NCI-H2107 treated with DMSO at 0.1 percent for 48 hours (cell line): ENCODE measurements around the gene TNMD.
"Not testable (repeated sequence)": the region's sequence is repeated elsewhere in the genome, so short reads cannot be mapped to it uniquely, and the experiment has no call there.

Source experiments
- DNase-seq: peaks from one replicate; lab custom pipeline; 2025; ENCODE audit not compliant: unreplicated experiment; lab: John Stamatoyannopoulos, UW

Gene TNMD

DNA sequence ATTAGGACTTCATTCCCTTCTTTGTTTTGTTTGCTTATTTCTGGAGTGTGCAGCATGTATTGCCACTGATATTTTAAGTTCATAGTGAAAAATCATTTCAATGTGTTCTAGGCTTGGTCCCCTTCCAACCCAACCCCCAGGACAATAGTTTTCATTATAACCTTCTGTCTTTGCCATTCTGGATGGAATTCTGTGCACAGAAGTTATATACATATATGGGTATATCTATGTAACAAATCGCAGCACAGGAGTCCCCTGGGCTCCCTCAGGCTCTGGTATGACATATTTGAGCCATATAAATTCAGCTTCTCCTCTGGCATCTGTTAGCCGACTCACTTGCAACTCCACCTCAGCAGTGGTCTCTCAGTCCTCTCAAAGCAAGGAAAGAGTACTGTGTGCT, at the start of gene TNMD:
TSS of gene TNMD (plus strand) at position 326 of the 400 bp plus-strand sequence. CDS start 83 bp downstream, outside the sequence.
- DNase-seq, result no peak

DNA sequence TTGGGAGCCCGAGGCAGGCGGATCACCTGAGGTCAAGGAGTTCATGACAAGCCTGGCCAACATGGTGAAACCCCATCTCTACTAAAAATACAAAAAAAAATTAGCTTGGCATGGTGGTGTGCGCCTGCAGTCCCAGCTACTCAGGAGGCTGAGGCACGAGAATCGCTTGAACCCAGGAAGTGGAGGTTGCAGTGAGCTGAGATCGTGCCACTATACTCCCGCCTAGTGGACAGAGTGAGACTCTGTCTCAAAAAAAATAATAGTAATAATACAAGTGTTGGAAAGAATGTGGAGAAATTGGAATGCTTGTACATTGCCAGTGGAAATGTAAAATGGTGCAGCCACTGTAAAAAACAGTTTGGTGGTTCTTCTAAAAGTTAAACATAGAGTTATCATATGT, 19.2 kb upstream of the TNMD start:
- not testable (repeated sequence) for DNase-seq

DNA sequence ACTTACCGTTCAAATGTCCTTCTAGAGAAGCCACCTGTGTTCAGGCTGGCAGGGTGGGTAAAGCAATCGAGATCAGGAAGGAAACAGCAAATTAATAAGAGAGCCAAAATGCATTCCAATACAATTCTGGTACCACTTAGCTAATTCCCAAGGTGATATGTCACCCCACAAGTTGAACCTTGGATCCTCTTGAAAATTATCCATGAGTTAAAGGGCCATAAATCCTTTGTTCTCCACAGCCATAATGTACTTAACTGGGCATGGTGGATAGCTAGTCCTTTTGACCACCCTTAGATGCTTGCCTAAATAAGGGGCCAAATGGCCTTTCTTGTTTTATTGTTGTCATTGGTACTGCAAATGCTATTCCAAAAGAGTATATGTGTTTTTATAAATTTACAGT, 2.0 kb downstream of the TNMD start:
- no peak for DNase-seq

DNA sequence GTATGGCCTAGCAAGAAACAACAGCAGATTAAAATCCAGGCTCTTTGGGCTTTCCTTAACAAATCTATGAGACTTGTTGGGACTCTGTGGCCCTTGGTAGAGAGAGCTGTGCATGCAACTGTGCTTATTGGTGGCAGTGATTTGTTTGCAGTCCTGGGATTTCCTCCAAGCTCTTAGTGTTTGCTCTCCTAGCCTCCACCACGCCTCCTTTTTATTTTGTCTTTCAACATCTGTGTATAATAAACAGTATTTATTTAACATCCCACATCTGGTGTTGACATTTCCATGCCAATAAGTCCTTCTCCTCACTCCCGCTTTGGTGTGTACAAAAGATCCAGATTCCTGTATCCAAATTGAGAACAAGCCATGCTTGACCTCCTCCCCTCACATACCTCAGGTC, 3.1 kb downstream of the TNMD start:
- no peak for DNase-seq

DNA sequence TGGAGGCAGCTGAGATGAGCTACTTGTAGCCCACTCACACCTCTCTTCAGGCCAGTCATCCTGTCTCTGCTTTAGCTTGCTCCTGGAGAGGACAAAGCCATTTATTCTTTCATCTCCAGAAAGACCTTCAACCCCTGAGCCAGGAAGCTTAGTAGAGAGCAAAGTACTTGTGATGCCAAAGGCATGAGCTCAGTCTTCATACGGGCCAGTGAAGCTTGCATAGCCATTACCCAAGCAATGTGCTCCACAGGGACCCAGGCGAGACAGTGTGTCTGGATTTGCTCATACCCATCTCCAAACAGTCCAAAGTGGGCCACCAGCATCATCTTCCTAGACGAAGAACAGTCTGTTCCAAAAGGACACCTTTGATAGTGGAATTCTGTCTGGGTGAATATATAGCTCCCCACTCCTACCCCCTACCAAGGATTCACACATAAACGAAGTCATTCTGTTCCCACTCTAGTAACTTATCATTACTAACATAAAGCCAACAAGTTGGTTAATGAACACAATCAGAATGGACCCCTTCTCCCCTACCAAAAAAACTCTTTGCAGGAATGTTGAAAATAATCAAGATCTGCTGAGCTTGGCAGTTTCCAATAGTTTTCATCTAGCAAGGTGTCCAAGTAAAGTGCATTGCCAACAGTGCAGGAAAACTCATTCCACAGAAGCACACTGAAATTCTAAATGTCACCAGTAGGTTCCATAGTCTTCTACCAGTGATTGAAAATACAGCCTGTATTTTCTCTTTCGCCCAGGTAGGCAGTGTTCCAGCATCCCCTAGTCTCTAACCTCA, 6.7 kb downstream of the TNMD start:
- no peak for DNase-seq

DNA sequence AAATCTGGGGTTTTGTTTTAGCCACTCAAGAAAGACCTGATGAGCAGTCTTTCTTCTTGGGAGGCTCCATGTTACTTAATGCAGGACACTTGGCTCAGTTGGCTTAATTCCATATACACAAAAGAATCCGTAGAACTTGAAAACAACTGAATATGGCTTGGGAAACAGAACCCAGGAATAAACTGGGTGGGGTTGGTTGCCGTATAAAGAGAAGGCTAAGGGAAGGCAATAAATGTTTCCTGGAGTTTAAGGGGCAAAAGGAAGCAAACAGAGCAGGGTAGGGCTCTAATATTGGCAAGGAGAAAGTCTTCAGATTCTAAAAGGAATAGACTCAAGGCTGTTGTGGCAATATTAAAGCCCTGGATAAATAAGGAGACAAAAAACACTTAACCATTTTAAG, 8.4 kb downstream of the TNMD start:
- no peak for DNase-seq

DNA sequence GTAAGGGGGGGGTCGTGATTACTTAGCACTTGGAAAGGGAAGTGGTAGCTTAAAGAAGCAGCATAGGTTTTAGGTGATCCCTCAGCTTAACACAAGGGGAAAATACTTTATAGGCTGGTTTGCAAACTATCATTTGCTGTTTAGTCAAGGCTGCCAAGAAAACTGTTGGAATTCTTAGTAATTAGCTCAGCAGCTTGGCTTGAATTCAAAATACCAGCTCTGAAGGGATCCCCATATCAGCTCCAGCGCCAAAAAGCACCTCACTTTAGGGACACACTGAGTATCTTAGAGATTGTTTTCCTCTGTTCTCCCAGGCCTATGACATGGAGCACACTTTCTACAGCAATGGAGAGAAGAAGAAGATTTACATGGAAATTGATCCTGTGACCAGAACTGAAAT, 8.8 kb downstream of the TNMD start:
- no peak for DNase-seq

DNA sequence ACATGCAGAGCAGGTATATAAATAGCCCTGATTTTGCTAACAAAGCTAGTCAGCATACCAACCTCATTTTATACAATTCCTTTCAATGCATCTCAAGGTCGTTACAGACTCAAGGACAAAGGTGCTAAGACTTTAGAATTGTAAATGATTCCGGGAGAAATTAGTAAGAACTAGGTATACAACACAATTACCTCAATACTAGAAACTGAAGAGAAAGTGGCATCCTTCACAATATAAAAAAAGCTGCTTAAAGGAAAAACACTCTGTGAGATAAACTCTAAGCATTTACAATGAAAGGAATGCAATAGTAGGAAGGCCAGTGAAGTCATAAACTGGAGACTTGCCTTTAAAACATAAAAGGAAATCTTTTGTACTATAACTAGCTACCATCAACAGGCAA, 11.9 kb downstream of the TNMD start:
- DNase-seq, result no peak

DNA sequence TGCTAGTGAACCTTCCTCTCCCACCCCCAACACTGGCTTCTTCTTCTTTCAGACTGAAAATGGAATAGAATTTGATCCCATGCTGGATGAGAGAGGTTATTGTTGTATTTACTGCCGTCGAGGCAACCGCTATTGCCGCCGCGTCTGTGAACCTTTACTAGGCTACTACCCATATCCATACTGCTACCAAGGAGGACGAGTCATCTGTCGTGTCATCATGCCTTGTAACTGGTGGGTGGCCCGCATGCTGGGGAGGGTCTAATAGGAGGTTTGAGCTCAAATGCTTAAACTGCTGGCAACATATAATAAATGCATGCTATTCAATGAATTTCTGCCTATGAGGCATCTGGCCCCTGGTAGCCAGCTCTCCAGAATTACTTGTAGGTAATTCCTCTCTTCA, 14.7 kb downstream of the TNMD start:
- DNase-seq, result no peak

DNA sequence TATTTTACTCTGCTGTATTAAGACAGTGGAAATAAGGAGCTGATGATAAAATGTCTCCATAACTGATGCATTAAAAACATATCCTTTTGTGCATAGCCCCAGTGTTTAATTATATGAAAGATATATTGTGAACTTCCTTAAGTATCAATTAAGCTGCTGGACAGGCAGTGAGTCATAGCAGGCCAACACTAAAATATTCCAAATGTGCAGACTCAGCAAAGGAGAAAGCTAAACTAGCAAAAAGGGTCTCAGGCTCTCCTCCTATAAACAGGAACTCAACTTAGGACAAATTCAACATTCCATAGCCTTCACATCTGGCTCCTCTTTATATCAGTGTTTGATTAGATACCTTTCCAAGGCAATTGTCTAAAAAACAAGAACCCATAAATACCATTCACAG, 15.6 kb downstream of the TNMD start:
- no peak for DNase-seq

DNA sequence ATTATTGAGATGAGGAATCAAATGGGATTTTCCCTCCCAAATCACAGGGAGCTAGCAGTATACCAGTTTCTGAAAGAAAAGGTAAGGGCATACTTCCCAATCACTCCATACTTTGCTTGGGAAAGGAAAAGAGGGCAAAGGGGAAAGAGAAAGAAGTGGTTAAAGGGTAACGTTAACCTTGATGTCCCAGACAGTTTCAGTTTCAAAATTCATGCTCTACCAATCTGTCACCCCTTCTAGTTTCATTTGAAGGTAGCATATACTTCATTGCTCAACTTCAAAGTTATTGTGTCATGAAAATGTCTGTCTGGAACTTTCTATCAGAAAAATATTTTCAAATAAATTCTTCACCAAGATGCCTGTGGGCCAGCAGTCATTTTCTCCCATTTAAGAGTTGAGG, 16.0 kb downstream of the TNMD start:
- DNase-seq, result no peak

DNA sequence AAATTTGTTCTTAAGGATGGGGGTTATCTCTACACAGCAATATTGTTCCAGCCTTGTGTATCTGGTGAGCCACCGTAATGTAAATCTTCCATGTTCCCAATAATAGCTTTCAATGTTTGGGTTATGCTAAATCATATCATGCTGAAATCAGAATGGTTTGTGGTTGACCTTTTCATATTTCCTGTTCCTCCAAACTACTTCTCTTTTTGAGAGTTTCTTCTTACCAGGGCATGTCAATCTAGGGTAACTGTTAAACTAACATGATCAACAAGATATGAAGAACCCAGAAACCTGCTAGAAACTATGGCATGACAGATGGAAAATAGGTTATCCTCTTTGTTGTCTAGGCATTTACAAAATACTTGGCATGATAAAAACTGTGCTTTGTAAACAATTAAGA, 22.0 kb downstream of the TNMD start:
- no peak for DNase-seq

DNA sequence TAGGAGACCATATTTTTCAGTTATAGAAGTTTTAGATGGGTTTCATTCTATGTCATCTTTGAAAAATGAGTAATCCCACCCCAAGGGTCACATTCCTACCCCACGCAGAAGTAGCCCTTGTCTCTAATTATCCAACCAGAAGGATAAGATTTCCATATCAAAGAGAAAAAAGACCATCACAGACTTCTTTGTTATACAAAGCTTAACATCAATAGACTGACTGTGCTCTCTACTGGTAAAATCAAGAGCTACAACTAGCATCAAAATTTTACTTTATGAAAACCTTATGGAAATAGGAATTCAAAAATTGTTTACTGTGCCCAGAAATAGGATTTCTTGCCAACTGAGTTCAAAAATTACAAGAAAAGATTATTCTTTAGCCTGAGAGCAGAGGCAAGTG, 24.9 kb downstream of the TNMD start:
- no peak for DNase-seq

DNA sequence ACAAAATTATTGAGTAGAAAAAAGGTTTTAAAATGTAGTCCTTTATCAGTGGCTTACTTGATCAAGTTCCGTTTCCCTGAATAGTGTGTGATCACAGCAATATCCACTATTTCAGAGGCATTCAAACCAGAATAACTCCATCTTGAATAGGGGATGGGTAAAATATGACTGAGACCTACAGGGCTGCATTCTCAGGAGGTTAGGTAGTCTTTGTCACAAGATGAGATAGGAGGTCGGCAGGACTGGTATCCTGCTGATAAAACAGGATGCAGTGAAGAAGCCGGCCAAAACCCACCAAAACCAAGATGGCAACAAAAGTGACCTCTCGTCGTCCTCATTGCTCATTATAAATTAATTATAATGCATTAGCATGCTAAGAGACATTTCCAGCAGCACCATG, 27.2 kb downstream of the TNMD start:
- no peak for DNase-seq

DNA sequence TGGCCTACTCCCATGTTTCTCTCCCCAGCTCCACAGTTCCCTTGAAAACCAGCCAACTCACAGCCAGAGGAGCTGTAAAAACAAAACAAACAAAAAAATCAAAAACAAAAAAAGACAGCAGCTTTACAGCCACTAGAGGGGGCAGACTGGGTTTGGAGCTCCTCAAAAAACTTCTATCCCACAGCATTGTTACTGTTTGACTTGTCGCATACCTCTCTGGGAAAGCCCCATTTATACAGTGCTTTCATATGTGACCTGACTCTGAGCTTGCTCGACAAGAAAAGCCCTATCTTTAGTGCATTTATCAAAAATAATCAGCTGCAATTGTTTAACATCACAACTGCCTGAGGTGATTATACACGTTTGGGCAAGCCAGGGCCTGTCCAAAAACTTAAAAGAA, 30.3 kb downstream of the TNMD start:
- peak; percentile 31 for DNase-seq

DNA sequence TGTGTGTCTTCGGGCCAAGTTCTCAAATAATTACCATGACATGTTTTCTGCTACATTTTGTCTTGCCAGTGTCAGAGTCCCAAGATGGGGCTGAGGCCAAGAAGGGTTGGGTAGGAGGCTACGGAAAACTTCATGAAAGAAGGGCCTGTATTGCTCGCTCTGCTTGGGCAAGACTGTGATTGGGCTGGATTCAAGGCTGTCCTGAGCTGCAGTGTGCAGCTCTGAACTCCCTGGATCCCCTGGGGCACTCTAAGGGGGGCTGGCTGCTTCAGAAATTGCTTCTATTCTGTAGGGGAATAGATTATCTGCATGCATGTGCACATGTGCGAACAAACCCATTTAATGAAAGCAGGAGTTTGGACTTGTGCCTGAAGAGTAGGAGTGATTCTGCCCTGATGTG, 38.3 kb downstream of the TNMD start:
- DNase-seq, result no peak

DNA sequence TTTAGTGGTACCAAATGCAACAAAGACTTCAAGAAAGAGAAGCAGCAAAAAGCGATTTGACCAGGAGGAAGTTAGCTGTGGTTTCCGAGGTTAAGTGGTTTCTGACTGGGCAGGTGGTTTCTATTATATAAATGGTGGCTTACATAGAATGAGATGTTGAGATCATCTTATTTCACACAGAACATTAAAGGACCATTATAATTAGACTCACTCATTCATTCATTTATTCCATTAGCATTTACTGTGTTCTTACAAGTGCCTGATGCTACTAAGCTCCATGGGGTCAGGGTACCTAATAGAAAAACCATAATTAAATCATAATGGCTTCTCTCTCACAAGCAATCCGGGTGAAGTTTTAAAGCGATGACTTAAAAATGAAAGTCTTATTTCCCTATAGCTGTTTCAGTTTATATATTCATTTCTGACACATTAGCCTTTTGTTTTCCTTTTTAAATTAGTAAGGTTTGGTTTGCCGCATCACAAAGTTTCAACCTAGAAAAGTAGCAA, 41.3 kb downstream of the TNMD start:
- peak; percentile 53 for DNase-seq

DNA sequence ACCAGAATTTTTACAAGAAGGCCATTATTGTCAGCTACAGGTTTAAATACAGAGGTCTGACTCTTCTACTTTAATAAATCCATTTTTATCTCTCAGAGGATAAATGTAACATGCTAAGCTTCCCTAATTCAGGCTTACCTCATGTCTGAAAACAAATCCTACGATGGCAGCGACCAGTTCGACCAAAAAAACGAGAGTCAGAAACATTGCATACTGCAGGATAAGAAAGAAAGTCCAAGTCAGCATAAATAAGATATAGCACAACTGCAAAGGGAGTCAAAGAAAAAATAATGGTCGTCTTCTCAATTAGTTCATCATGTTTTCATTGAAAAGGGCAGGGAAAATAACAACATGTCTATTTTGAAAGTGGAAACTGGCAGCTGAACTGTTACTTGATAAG, 50.3 kb downstream of the TNMD start:
- no peak for DNase-seq

DNA sequence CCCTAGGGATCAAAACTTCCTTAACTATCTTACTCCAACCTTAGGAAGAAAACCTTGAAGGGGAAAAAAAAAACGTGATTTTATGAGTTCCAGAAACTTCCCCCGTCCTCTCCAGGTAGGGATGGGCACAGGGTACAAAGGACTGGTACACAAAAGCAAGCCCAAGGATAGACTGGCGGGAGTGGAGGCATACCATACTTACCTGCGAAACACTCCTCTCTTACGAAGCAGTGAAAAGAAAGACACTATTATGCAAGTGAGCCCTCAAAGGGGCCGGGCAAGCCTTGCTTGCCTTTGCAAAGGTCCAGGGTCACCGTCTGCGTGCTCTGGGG, 51.2 kb downstream of the TNMD start:
- DNase-seq, result no peak

DNA sequence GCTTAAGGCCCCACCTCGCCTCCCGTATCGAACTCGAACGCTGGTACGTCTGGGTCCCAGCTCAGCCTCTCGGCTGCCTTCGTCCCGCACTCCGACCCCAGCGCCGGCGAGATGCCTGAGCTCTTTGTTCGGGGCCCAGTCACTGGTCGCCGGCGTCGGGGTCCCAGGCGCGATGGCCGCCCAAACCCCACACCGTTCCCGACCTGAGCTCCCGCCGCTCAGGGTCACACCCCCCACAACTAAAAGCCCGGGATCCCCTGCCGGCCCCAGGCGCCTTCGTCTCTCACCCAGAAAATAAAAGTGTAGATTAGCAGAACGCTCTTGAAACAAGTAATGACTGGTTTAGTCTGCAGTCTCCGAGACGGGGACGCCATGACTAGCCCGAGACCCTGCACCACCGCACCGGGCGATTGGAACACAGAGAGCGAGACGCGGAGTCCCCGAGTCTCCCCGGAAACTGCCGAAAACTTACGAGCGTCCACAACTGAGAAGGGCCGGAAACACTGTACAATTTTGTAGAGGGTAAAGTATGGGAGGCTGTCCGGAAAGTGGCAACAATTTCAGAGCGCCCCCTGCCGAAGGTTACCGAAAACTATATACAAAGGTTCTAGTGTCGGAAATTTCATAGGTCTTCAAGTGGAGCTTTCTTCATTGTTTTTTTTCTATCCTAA, 51.7 kb downstream of the TNMD start, which contains the start of gene TSPAN6:
TSS of gene TSPAN6 (minus strand) at position 486 of the 671 bp plus-strand sequence. CDS start at position 374, 112 bp downstream.
- peak; percentile 88 for DNase-seq

DNA sequence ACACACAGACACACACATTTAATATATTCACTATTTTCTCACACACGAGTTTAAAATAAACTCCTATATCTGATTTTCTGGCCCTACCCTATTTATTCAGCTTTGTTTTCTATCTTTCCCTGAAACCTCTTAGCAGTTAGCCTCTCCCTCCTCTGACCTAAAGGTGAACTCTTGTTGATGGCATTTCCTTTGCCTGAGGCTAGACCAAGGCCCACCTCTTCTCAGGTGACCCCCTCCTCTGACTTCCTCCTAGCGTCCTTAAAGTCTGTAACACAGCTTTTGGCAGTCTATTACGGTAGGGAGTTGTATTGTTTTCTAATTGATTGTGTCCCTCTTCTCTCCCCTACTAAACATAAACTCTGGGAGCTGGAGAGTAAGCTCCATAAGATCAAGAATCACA, 57.6 kb downstream of the TNMD start:
- DNase-seq, result no peak

DNA sequence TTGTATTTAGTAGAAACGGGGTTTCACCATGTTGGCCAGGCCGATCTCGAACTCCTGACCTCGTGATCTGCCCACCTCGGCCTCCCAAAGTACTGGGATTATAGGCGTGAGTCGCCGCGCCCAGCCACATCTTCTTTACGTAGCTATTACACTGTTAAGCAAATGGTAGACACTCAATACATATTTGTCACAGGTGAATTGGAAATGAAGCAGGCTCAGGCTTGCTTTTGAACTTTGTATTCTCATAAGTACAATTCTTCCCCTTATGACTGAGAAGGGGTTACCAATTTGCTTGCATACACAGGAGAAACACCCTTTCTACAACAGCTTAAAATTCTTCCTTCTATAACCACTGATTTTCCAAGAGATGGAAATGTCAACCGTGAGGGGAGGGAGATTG, 58.5 kb downstream of the TNMD start:
- no peak for DNase-seq
